Neural cell (in vitro differentiated cells): ENCODE data around the gene KRT80. TPM values are rescaled to one million over a fixed set of nuclear protein-coding genes. Genes with fewer than 3 reads are reported as not detected.

Experiments
- H2AFZ ChIP-seq: fragments of 200-600, 300-800 bp; sonication (generic), shearing (Covaris generic); 2 replicates; pipeline ENCODE4 v1.6.0; 2014; ENCODE audit warnings: low read depth, mild to moderate bottlenecking, antibody characterized with exemption, low read length, moderate library complexity
- H3F3A ChIP-seq: fragments of 200-600 bp; shearing (Covaris generic); 2 replicates; pipeline ENCODE4 v1.6.1; 2016; ENCODE audit warnings: mild to moderate bottlenecking, moderate library complexity, mixed read lengths, antibody characterized with exemption, low read length; ENCODE audit not compliant: insufficient read depth, poor library complexity, severe bottlenecking
- H3K27ac ChIP-seq: fragments of 200-600, 300-800 bp; sonication (generic), shearing (Covaris generic); 2 replicates; pipeline ENCODE4 v1.5.1; 2014; ENCODE audit warnings: mild to moderate bottlenecking, low read length, moderate library complexity
- H3K27me3 ChIP-seq: fragments of 300-800, 200-600 bp; sonication (generic), shearing (Covaris generic); 2 replicates; pipeline ENCODE4 v1.6.0; 2014; ENCODE audit warnings: mild to moderate bottlenecking, low read depth, low read length, moderate library complexity; ENCODE audit not compliant: insufficient read depth
- H3K36me3 ChIP-seq: fragments of 300-800, 200-600 bp; sonication (generic), shearing (Covaris generic); 2 replicates; pipeline ENCODE4 v1.5.1; 2014; ENCODE audit warnings: mild to moderate bottlenecking, antibody characterized with exemption, low read length, moderate library complexity; ENCODE audit not compliant: insufficient read depth
- H3K4me2 ChIP-seq: fragments of 300-800, 200-600 bp; sonication (generic), shearing (Covaris generic); 2 replicates; pipeline ENCODE4 v1.6.0; 2014; ENCODE audit warnings: mild to moderate bottlenecking, low read length
- H3K4me3 ChIP-seq: fragments of 300-800, 200-600 bp; sonication (generic), shearing (Covaris generic); 2 replicates; pipeline ENCODE4 v1.5.1; 2014; ENCODE audit warnings: mild to moderate bottlenecking, low read length, moderate library complexity
- H3K79me2 ChIP-seq: fragments of 200-600 bp; shearing (Covaris generic); replicated peaks from 2 replicates; pipeline ENCODE4 v1.6.0; 2014; ENCODE audit warnings: mild to moderate bottlenecking, low read length, moderate library complexity; ENCODE audit not compliant: insufficient read depth
- H3K9ac ChIP-seq: fragments of 300-800, 200-600 bp; sonication (generic), shearing (Covaris generic); 2 replicates; pipeline ENCODE4 v1.6.1; 2016; ENCODE audit warnings: mild to moderate bottlenecking, low read length, mixed read lengths
- H3K9me2 ChIP-seq: fragments of 200-600 bp; shearing (Covaris generic); 2 replicates; pipeline ENCODE4 v1.6.1; 2016; ENCODE audit warnings: mild to moderate bottlenecking, low read length, mixed read lengths; ENCODE audit not compliant: insufficient read depth
- H3K9me3 ChIP-seq: fragments of 200-600, 300-800 bp; sonication (generic), shearing (Covaris generic); 2 replicates; pipeline ENCODE4 v1.6.1; 2016; ENCODE audit warnings: mild to moderate bottlenecking, mixed run types, low read length, moderate library complexity, mixed read lengths
- H4K20me1 ChIP-seq: fragments of 200-600 bp; shearing (Covaris generic); 2 replicates; pipeline ENCODE4 v1.6.1; 2016; ENCODE audit warnings: mild to moderate bottlenecking, mixed run types; ENCODE audit not compliant: insufficient read depth
- EP300 ChIP-seq: fragments of 450-650 bp; conservative IDR thresholded peaks from 2 replicates; pipeline ENCODE4 v1.6.1; 2014; ENCODE audit warnings: antibody characterized with exemption, mild to moderate bottlenecking, moderate library complexity; ENCODE audit not compliant: poor library complexity, severe bottlenecking
- EZH2 ChIP-seq: fragments of 200-600, 300-800 bp; shearing (Covaris generic), sonication (generic); IDR thresholded peaks from 2 replicates; pipeline ENCODE4 v1.6.1; 2014; ENCODE audit warnings: antibody characterized with exemption, low read length, borderline replicate concordance, mild to moderate bottlenecking; ENCODE audit not compliant: insufficient read depth, poor library complexity, severe bottlenecking
- MXI1 ChIP-seq: fragments of 450-650 bp; conservative IDR thresholded peaks from 2 replicates; pipeline ENCODE4 v1.6.1; 2014; ENCODE audit warnings: antibody characterized with exemption, mild to moderate bottlenecking; ENCODE audit not compliant: poor library complexity, severe bottlenecking
- POLR2AphosphoS5 ChIP-seq: IDR thresholded peaks from 2 replicates; pipeline ENCODE4 v1.6.1; 2012
- RAD21 ChIP-seq: fragments of 450-650 bp; conservative IDR thresholded peaks from 2 replicates; pipeline ENCODE4 v1.6.1; 2014; ENCODE audit warnings: antibody characterized with exemption, mild to moderate bottlenecking, moderate library complexity
- SMC3 ChIP-seq: fragments of 450-650 bp; conservative IDR thresholded peaks from 2 replicates; pipeline ENCODE4 v1.6.1; 2014; ENCODE audit warnings: antibody characterized with exemption, mild to moderate bottlenecking, moderate library complexity; ENCODE audit not compliant: poor library complexity
- TAF1 ChIP-seq: IDR thresholded peaks from 2 replicates; pipeline ENCODE4 v1.6.1; 2012; ENCODE audit warnings: low read depth
- polyA plus RNA-seq: library from polyadenylated mRNA; depleted of rRNA; stranded (reverse); fragments of >200 nt; gene quantifications from 2 replicates; pipeline ENCODE4 v1.2.3, GENCODE V29; 2014
- TF ChIP-seq, protein P1 (sequence below): IDR thresholded peaks from 2 replicates; pipeline ENCODE4 v1.6.1; 2012; ENCODE audit warnings: borderline replicate concordance
- TF ChIP-seq, protein P2 (sequence below): fragments of 450-650 bp; IDR thresholded peaks from 2 replicates; pipeline ENCODE4 v1.5.1; 2014; ENCODE audit warnings: antibody characterized with exemption, mild to moderate bottlenecking, moderate library complexity; ENCODE audit not compliant: poor library complexity, severe bottlenecking

The KRT80 gene
- polyA plus RNA-seq, 1 donor from 2014 or later = not detected

DNA sequence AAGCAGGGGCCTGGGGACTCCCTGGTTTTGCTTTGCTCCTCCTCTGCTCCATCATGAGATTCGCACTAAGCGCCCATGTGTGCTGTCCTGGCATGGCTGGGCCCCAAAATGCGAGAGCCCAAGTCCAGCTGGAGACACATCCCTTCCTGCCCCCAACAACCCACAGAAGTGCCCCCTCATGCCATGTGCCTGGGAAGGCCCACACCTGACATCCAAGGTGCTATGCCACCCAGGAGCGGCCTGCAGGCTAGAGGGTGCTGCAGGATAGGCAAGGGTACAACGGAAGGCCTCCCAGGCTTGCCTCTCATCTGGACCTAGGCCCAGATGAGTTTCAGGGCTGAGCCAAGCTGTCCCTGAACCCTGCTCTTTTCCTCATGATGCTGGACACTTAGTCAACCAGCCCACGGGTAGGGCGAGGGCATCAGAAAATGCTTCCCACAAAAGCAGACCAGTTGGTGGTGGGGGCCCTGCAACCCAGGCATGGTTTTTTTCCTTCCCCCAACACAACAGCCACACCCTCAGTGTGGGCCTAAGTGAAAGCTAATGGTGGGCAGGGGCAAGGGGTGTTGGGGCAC is 13.2 kb upstream of the KRT80 start:
- H3K4me3 ChIP-seq = no peak overlapping the region
- no peaks in the 10 kb centered on the region for H3F3A ChIP-seq
- no peak for TF ChIP-seq MXI1
- no peak for TF ChIP-seq SMC3
- no peaks in the 10 kb centered on the region for H3K9me3 ChIP-seq
- no peak overlapping the region for H3K4me2 ChIP-seq
- H3K9ac ChIP-seq = no peak overlapping the region
- no peak overlapping the region for H2AFZ ChIP-seq
- no peaks in the 10 kb centered on the region for H3K79me2 ChIP-seq
- no peaks in the 10 kb centered on the region for H4K20me1 ChIP-seq
- H3K27me3 ChIP-seq = no peaks in the 10 kb centered on the region
- H3K36me3 ChIP-seq = no peaks in the 10 kb centered on the region
- H3K9me2 ChIP-seq = no peaks in the 10 kb centered on the region
- no peak overlapping the region for H3K27ac ChIP-seq

DNA sequence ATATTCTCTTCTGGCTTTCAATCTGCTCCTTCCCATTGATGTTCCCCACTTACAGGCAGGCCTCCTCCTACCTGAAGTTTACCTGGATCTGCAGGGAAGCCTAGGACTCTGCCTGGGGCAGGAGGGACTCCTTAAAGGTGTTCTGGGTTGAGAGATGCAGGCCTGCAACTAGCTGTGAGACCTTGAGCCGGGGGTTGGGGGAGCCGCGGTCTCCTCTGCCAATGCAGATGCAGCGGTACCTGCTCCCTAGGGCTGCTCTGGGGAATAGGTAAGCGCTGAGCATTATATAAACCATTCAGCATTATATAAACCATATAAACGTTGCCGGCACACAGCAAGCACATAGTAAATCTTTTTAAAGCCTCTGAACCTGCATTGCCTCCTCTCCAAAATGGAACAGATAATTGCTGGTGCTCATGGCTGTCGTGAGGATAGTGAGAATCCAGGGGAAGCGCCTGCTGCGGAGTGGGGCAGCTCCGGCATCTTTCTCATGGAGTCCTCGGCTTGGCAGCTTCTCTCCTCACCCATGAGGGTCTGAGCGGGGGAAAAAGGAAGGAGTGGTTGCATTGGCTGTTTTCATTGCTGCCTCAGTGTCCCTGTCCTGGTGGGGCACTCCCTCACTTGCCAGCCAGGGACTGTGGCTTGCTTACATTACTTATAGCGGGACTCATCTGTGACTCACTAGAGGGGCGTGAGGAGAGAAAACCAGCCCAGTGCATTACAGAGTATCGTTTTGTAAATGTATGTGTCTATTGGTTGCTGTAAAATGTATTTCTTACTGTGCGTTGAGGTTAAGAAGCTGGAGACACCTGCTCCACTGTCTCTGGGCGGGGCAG is 12.5 kb upstream of the KRT80 start:
- H2AFZ ChIP-seq = no peak overlapping the region
- no peaks in the 10 kb centered on the region for H3K79me2 ChIP-seq
- no peaks in the 10 kb centered on the region for H4K20me1 ChIP-seq
- H3K9ac ChIP-seq = no peak overlapping the region
- no peaks in the 10 kb centered on the region for H3K27me3 ChIP-seq
- TF ChIP-seq SMC3 = no peak
- no peak for TF ChIP-seq POLR2AphosphoS5
- no peak for TF ChIP-seq EZH2
- no peak for TF ChIP-seq RAD21
- TF ChIP-seq MXI1 = no peak
- TF ChIP-seq, protein P1, sequence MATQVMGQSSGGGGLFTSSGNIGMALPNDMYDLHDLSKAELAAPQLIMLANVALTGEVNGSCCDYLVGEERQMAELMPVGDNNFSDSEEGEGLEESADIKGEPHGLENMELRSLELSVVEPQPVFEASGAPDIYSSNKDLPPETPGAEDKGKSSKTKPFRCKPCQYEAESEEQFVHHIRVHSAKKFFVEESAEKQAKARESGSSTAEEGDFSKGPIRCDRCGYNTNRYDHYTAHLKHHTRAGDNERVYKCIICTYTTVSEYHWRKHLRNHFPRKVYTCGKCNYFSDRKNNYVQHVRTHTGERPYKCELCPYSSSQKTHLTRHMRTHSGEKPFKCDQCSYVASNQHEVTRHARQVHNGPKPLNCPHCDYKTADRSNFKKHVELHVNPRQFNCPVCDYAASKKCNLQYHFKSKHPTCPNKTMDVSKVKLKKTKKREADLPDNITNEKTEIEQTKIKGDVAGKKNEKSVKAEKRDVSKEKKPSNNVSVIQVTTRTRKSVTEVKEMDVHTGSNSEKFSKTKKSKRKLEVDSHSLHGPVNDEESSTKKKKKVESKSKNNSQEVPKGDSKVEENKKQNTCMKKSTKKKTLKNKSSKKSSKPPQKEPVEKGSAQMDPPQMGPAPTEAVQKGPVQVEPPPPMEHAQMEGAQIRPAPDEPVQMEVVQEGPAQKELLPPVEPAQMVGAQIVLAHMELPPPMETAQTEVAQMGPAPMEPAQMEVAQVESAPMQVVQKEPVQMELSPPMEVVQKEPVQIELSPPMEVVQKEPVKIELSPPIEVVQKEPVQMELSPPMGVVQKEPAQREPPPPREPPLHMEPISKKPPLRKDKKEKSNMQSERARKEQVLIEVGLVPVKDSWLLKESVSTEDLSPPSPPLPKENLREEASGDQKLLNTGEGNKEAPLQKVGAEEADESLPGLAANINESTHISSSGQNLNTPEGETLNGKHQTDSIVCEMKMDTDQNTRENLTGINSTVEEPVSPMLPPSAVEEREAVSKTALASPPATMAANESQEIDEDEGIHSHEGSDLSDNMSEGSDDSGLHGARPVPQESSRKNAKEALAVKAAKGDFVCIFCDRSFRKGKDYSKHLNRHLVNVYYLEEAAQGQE = no peak
- TF ChIP-seq, protein P2, sequence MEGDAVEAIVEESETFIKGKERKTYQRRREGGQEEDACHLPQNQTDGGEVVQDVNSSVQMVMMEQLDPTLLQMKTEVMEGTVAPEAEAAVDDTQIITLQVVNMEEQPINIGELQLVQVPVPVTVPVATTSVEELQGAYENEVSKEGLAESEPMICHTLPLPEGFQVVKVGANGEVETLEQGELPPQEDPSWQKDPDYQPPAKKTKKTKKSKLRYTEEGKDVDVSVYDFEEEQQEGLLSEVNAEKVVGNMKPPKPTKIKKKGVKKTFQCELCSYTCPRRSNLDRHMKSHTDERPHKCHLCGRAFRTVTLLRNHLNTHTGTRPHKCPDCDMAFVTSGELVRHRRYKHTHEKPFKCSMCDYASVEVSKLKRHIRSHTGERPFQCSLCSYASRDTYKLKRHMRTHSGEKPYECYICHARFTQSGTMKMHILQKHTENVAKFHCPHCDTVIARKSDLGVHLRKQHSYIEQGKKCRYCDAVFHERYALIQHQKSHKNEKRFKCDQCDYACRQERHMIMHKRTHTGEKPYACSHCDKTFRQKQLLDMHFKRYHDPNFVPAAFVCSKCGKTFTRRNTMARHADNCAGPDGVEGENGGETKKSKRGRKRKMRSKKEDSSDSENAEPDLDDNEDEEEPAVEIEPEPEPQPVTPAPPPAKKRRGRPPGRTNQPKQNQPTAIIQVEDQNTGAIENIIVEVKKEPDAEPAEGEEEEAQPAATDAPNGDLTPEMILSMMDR = no peak
- TF ChIP-seq TAF1 = no peak
- no peak for TF ChIP-seq EP300
- no peaks in the 10 kb centered on the region for H3K9me2 ChIP-seq
- H3K9me3 ChIP-seq = no peaks in the 10 kb centered on the region
- H3K36me3 ChIP-seq = no peaks in the 10 kb centered on the region
- H3F3A ChIP-seq = no peaks in the 10 kb centered on the region
- no peak overlapping the region for H3K4me2 ChIP-seq
- H3K27ac ChIP-seq = no peak overlapping the region
- no peak overlapping the region for H3K4me3 ChIP-seq
